Hematopoietic multipotent progenitor cell treated with erythropoietin and hydrocortisone succinate and interleukin-3 and kit ligand, for 6 days (in vitro differentiated cells): Measurements from ENCODE around the gene HYDIN.

ENCODE experiments used
- DNase-seq: peaks from one replicate; pipeline ENCODE4 v3.0.0-alpha.2; 2015

HYDIN gene

DNA sequence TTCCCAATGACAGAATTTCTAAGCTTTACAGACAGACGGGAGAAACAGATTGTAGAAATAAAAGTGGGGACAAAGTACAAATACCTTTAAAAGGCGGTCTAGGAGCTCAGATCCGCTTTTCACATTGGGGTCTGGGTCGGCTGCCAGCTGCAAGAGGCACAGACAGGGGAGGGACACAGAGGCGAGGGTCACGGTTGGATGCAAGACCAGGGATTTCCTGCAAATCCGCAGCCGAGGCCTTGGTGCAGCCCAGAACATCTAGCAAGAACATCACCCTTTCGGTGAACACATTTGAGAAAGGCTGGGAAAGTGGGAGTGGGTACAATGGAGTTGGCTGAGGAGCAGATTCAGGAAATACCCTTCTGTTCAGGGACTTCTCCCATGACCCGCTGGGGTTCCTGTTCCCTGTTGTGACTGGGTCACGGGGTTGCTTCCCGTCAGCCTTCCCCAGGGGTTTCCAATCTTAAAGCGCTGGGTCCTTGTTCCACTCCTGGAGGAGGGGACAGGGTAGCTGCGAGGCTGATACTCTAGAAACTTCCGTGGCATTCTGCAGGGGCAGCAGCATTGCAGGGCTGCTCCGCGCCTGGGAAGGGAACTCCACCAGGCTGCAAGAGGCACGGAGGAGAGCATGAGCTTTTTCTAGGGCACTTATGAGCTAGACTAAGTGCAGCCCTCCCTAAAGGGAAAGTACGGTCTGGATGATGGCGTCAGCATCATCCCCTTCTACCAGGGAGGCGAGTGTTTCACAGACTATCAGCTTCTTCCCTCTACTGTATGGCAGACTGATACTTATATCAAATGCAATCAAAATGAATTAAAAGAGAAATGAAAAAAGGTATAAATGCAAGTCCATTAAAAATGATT is 445.6 kb downstream of the HYDIN start:
- no peak for DNase-seq

DNA sequence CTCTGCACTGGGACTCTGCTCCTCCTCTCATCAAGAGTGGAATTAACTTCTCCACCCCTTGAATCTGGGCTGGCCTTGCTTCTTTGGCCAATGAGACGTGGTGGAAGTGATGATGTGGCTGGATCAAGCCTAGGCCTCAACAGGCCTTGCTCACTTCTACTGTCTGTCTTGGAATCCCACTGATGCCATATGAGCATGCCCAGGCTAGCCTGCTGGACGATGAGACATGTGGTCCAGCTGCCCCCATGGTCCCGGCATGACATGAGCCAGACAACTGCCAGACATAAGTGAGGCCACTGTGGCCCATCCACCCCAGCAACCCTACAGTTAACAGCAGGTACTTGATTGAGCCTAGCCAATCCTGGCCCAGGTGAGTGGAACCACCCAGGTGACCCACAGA is 448.3 kb downstream of the HYDIN start:
- no peak for DNase-seq

DNA sequence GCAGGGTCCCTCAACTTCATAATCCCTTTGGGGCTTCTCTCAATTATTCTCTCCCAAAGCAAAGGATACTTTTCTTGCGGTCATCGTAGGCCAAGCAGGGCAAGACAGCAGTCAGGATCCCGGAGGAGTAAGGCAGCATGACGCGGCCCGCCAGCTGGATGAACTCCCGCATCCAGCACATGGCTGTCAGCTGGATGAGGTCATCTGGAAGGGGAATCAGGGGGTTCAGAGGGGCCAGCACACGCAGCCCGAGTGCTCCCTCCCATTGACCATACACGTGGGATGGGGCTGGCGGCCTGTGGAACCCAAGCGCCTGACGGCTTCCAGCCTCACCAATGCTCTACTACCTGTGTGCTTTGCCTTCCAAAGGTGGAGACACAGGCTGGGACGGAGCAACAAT is 448.7 kb downstream of the HYDIN start:
- no peak for DNase-seq

DNA sequence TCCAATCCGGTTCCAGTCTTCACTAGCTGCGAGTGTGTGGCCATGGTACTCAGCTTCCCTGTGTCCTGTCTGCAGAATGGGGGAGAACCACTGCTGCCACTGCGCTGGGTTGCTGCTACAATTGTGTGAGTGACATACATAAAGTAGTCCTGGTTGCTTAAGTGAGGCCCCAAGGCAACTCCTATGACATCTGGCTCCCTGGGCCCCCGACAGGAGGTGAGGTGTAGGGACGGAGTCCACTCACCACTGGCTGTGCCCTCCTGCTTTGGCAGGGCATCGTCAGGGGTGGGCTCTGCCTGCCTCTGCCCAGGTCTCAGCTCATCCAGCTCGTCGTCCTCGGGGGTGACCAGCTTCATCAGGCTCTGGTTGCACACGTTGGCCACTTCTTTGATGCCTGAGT is 450.0 kb downstream of the HYDIN start:
- DNase-seq: no peak

DNA sequence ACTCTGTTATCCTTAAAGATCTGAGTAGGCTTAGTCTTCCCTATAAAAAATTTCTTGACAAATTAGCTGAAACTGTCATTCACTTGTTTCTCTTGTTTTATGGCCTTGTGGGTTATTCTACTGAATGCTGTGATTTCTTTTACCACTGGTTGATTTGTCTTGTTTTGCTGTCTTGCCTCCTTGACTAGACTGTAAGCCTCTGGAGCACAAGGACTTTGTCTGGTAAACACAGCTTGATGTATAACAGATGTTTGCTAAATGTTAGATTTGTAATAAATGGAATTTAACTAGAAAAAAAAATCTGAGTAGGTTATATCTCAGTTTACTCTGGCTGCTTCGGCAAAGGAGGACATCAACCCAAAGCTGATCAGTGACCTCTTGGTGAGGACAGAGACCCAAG is 451.2 kb downstream of the HYDIN start:
- DNase-seq: no peak

- no peak for DNase-seq
These were observed 451.6 kb downstream of the HYDIN start for GRCh38 chr16:70778901-70779309.

- DNase-seq: no peak
These were observed 452.5 kb downstream of the HYDIN start for GRCh38 chr16:70777973-70778406.

DNA sequence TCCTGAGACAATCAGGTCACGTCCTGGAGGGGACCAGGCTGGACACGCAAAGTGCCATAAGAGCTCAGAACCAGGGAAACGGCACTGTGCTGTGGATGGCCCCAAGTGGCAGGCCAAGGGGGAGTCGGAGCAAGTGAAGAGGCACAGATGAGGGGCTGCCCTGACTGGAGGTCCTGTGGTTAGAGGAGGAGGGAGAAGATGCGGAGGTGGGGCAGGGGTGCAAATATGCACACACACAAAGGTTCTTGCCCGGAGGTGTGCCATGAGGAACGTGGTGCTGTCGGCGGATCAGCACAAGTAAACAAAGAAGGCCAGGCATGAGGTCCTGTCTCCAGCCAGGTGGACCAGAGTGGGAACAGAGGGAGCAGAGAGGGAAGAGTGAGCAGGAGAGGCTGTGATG is 453.0 kb downstream of the HYDIN start:
- no peak for DNase-seq

- DNase-seq: no peak
These were observed 455.1 kb downstream of the HYDIN start for GRCh38 chr16:70775399-70775798.

DNA sequence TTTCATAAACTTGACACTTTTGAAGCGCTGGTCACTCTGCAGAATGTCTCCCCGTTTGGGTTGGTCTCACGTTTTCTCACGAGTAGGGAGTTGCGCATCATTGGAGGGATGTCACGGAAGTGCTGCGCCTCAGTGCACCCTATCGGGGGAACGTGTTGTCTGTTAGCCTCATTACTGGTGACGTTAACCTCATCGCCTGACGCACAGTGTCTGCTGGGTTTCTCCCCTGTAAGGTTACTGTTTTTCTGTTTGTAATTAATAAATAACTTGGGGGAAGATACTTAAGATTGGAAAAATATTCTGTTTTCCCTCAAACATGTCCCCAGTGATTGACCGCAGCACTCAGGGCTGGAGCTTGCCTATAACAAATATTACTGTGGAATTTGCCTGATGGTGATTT is 456.3 kb downstream of the HYDIN start:
- DNase-seq: no peak

- no peak for DNase-seq
These were observed 458.0 kb downstream of the HYDIN start for GRCh38 chr16:70772493-70772892.

DNA sequence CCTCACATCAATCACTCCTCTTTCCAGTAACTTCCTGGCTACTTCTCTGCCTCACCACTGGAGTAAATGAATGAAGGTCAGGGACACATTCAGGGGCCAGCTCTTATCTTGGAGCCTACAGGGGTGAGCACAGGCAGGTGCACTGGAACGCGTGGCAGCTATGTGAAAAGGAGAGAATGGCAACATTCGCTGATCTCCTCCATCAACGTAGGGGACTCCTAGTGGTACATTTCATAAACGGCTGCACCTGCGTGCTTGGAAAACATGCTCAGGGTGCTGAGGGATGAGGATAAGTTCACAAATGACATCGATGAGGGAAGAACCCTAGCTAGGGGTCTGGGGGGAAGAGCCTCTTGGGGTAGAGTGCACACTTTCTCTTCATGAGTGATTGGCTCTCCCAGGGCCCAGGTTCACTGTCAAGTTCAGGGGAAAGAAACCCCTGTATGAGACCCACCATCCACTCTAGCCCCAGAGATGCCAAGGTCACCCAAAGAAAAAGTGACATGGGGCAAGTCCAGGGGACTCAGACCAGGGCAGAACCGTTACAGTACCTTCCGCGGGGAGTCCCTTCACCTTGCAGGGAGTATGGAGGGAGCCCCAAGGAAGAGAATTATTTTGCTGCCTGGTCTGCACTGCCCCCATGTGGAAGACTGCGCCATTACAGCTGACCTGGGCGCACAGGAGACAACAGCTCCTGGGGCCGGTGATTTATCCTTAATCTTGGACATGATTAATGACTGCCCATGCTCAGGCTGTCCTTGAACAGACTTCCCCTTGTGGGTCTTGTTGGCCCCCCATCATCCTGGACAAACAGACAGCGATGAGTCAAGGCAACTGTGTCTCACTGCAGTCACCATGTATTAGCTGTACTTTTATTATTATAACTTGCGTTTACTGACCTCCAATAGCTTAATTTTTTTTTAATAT is 459.6 kb downstream of the HYDIN start:
- peak; percentile 74 for DNase-seq

GRCh38 chr16:70770291-70770625 is 460.3 kb downstream of the HYDIN start:
- DNase-seq: no peak

- no peak for DNase-seq
These were observed 460.8 kb downstream of the HYDIN start for GRCh38 chr16:70769761-70770160.

DNA sequence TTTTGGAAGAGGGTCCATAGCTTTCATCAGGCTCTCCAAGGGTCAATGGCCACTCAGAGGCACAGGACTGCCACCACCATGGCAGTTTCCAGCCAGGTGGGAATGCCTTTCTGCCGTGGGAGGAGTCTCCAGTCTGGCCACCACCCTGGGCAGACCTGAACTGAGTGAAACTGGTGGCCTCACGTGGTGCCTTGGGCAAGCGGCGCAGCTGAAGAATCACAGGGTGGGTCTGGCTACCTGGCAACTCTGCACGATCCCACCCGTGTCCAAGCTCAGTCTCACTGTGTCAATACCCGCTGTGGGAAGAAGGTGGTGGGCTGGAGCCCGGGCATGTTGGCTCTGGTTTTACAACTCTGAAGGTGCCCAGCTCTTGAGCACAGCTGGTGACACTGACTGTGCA is 461.4 kb downstream of the HYDIN start:
- no peak for DNase-seq

DNA sequence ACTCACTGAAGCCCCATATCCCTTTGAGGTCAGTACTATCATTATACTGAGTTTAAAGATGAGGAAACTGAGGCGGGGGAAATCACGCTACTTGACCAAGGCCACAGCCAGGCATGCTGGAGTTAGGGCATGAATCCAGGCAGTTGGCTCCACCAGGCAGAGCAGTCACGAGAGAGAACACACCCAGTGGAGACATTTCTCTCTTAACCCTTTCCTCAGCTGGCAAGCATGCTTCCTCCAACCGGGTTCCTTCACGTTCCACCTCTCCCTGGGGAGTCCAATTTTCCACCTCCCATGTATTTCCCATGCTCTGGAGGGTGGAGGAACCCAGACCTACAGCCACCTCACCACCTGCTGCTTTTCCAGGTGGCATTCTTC is 462.3 kb downstream of the HYDIN start:
- no peak for DNase-seq

DNA sequence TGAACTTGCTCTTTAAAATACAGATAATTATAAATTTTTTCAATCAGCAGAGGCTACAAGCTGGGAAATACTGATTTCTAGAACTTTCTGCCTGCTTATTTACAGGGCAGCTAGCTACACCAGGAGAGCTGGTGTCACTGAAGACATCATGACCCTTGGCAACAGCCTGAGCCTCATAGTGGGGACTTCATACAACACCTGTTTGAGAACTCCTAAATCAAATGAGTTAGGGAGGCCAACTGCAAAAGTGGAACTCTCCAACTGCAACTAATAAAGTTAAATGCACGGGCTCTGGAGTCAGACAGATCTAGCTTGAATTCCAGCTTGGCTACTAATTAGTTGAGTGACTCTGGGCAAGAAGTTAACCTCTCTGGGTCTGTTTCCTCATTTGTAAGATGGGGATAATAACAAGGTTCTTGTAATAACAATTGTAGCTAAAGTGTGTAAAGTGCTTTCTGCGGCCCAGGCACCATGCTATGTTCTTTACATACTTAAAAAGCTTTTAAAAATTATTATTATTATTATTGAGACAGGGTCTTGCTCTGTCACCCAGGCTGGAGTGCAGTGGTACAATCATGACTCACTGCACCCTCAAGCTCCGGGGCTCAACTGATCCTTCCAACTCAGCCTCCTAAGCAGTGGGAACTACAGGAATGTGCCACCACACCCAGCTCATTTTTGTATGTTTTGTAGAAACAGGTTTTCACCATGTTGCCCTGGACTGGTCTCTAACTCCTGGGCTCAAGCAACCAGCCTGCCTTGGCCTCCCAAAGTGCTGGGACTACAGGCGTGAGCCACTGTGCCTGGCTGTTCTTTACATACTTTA is 462.9 kb downstream of the HYDIN start:
- no peak for DNase-seq

GRCh38 chr16:70766658-70767057 is 463.9 kb downstream of the HYDIN start:
- no peak for DNase-seq

DNA sequence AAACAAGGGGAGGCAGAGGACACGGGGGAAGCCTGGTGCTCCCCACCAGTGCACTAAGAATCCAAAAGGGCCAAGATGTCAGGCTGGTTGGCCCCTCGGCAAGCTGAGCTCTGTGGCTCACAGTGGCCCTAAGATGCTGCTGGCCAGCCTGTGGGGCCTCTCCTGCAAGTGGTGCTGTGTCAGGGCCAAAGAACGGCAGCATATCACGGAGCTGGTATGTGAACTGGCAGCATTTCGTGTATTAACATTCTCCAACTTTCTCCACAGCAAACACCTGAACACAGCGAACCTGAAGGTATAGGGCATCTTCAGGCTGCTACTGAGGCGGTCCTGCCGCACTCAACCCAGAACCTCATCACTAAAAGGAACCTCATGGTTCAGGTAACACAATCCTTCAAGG is 464.3 kb downstream of the HYDIN start:
- no peak for DNase-seq

DNA sequence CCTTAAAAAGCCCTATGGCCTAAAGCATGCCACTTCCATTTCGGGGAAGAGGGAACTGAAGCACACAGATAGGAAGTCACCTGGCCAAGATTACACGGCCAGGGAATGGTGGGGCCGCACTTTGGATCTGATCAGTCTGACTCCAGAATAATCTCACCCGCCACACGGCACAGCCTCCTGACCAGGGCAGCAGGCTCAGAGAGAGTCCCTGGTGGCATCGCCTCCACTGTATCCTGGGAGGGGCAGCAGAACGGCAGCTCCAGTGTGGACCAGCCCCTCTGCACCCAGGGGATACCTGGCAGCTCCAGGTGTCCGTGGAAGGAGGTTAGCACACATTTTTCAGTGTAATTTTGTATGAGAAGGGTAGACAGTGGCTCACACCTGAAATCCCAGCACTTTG is 465.0 kb downstream of the HYDIN start:
- DNase-seq: no peak

DNA sequence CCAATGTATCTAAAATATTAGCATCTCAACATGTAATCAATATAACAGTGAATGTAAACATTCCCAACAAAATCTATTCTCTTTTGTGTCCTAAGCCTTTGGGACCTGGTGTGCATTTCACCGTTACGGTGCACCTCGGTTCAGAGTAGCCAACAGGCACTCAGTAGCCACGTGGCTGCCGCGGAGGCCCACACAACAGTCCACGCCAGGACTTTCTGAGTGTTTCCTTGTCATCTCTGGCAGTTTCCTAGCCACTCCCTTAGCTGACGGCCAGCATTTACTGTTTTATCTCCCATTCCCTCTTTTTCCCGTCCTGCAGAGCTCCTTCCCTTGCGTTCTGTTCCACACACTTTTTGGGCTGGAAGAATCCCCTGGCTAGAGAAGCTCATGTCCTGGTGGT is 465.9 kb downstream of the HYDIN start:
- no peak for DNase-seq

DNA sequence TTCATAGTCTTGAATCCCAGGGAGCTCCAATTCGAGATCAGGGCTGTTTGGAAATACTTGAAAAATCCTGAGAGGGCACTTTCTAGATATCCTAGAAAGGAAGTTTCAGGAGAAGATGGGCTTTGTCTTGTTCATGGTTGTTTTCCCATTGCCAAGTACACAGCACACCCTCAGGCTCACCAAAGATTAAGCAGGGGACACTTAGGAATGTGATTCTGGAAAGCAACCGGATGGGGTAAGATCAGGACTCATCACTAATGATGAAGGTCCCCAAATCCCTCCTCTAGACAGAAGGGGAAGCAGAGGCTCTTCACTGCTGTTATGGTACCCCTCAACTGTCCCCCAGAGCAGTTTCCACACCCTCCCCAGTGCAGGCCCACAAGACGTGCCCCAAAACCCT is 470.3 kb downstream of the HYDIN start:
- no peak for DNase-seq

DNA sequence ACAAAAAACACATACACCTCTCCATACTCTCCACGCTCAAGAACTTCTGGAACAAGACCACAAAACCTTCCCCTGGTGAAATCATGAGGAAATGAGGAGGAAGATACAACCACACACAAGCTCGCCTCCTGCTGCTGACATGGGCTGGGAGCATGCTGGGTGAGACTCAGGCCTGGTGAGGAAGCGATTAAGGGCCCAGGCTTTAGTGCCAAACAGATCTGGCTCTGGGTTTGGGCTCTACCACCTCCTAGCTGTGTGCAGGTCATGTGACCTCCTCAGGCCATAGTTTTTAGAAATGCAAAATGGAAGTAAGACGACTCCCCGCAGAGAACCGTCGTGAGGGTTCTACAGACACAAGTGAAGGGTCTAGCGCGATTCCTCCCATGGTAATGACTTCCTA is 470.9 kb downstream of the HYDIN start:
- DNase-seq: peak; percentile 11
